HL-60 (cell line): ENCODE measurements around the gene RAE1.

ENCODE experiments used
- GABPA ChIP-seq: IDR thresholded peaks from 2 replicates; pipeline ENCODE4 v1.6.1; 2012; ENCODE audit warnings: low read depth
- POLR2AphosphoS5 ChIP-seq: IDR thresholded peaks from 2 replicates; pipeline ENCODE4 v1.6.1; 2012; ENCODE audit warnings: low read depth
- SPI1 ChIP-seq: IDR thresholded peaks from 2 replicates; pipeline ENCODE4 v1.6.1; 2012; ENCODE audit warnings: low read depth, mild to moderate bottlenecking, borderline replicate concordance
- TF ChIP-seq, protein P1 (sequence below): IDR thresholded peaks from 2 replicates; pipeline ENCODE4 v1.6.1; 2012; ENCODE audit warnings: low read depth; ENCODE audit not compliant: insufficient replicate concordance
- TF ChIP-seq, protein P2 (sequence below): IDR thresholded peaks from one replicate; pipeline ENCODE4 v1.5.1; 2011; ENCODE audit warnings: low read length, control low read depth, inconsistent platforms; ENCODE audit not compliant: insufficient read depth

DNA sequence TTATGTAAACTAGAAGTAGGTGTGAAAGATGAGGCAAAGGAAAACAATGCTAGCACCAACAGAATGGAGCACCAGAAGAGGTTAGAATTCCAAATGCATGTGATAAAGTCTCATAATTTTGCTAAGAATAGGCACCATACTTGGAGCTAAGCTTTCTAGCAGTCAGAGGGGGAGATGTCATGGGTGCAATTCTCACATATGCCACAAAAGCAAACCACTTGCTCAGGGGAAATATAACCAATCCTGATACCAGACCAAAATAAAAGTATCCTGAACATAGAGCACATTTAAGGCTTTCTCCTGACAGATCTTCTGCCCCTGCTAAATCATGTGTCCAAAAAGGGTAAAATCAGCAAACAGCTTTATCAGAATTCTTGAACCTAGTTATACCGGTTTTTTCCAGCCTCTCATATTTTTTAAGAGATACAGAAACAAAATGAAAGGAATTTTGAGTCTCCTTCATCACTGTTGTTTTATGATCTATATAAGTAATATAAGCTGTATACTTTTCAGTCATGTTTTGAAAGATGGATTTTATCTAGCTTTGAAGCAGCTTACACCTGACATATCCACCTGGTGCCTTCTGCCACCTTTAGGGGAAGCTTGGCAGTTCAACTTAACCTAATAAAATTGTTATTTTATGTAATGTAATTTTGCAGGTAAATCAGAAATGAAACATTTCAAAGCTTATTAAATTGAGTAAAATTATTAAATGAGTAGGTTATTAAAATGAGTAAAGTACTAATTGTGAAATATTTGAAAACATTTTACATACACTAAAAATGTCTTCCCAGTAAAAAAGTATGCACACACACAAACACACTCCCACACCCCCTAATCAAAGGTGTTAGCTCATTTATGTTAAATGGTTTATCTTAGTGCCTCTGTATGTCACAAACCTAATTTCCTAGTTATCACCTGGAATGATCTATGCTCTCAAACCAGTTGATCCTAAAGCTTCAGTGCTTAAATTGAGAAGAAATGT lies 18.7 kb upstream of the RAE1 start:
- TF ChIP-seq, protein P1, sequence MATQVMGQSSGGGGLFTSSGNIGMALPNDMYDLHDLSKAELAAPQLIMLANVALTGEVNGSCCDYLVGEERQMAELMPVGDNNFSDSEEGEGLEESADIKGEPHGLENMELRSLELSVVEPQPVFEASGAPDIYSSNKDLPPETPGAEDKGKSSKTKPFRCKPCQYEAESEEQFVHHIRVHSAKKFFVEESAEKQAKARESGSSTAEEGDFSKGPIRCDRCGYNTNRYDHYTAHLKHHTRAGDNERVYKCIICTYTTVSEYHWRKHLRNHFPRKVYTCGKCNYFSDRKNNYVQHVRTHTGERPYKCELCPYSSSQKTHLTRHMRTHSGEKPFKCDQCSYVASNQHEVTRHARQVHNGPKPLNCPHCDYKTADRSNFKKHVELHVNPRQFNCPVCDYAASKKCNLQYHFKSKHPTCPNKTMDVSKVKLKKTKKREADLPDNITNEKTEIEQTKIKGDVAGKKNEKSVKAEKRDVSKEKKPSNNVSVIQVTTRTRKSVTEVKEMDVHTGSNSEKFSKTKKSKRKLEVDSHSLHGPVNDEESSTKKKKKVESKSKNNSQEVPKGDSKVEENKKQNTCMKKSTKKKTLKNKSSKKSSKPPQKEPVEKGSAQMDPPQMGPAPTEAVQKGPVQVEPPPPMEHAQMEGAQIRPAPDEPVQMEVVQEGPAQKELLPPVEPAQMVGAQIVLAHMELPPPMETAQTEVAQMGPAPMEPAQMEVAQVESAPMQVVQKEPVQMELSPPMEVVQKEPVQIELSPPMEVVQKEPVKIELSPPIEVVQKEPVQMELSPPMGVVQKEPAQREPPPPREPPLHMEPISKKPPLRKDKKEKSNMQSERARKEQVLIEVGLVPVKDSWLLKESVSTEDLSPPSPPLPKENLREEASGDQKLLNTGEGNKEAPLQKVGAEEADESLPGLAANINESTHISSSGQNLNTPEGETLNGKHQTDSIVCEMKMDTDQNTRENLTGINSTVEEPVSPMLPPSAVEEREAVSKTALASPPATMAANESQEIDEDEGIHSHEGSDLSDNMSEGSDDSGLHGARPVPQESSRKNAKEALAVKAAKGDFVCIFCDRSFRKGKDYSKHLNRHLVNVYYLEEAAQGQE, result no peak
- TF ChIP-seq, protein P2, sequence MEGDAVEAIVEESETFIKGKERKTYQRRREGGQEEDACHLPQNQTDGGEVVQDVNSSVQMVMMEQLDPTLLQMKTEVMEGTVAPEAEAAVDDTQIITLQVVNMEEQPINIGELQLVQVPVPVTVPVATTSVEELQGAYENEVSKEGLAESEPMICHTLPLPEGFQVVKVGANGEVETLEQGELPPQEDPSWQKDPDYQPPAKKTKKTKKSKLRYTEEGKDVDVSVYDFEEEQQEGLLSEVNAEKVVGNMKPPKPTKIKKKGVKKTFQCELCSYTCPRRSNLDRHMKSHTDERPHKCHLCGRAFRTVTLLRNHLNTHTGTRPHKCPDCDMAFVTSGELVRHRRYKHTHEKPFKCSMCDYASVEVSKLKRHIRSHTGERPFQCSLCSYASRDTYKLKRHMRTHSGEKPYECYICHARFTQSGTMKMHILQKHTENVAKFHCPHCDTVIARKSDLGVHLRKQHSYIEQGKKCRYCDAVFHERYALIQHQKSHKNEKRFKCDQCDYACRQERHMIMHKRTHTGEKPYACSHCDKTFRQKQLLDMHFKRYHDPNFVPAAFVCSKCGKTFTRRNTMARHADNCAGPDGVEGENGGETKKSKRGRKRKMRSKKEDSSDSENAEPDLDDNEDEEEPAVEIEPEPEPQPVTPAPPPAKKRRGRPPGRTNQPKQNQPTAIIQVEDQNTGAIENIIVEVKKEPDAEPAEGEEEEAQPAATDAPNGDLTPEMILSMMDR, result no peak
- TF ChIP-seq POLR2AphosphoS5, result no peak
- no peak for TF ChIP-seq SPI1
- TF ChIP-seq GABPA, result no peak
